ENCODE results near the gene CABCOCO1. TPM values are rescaled to one million over a fixed set of nuclear protein-coding genes. Genes with fewer than 3 reads are reported as not detected.
A peak's percentile ranks its signal among the peaks of the same experiment; 100 is the strongest.
"Not testable (repeated sequence)": the region's sequence is repeated elsewhere in the genome, so short reads cannot be mapped to it uniquely, and the experiment has no call there.

CABCOCO1 gene
- total and polyA plus RNA-seq, 2 donors: 0.14 to 0.43 TPM

GRCh38 chr10:61721431-61721830, 58.7 kb downstream of the CABCOCO1 start:
- 98% methylated on average over 4 of the region's 4 CpGs for WGBS
- Histone ChIP-seq H3K27me3 (ENCODE audit: control insufficient read depth in 2 of 2, insufficient read depth in 1 of 2, low read length in 1 of 2) (no peaks in the 10 kb centered on the region), H3K36me3 (ENCODE audit: control insufficient read depth in 2 of 2, insufficient read depth in 2 of 2, low read length in 1 of 2) (no peaks in the 10 kb centered on the region), H3K9me3 (ENCODE audit: control insufficient read depth in 2 of 2, insufficient read depth in 1 of 2, low read length in 1 of 2) (no peaks in the 10 kb centered on the region), H3K27ac (ENCODE audit: low read depth in 1 of 2, low read length in 1 of 2) (no peak overlapping the region), H3K4me3 (ENCODE audit: low read length in 2 of 2) (no peak overlapping the region), H3K4me1 (ENCODE audit: control insufficient read depth in 2 of 2, insufficient read depth in 2 of 2, low read length in 2 of 2) (no peaks in the 10 kb centered on the region)
- no peak for DNase-seq (ENCODE audit: low read depth in 6 of 9, low spot score in 9 of 9)

- H3K4me1 ChIP-seq (ENCODE audit: control insufficient read depth in 2 of 2, insufficient read depth in 2 of 2, low read length in 2 of 2); H3K4me3 ChIP-seq (ENCODE audit: low read length in 2 of 2); H3K27me3 ChIP-seq (ENCODE audit: control insufficient read depth in 2 of 2, insufficient read depth in 1 of 2, low read length in 1 of 2); H3K27ac ChIP-seq (ENCODE audit: low read depth in 1 of 2, low read length in 1 of 2); H3K9me3 ChIP-seq (ENCODE audit: control insufficient read depth in 2 of 2, insufficient read depth in 1 of 2, low read length in 1 of 2); DNase-seq (ENCODE audit: low read depth in 6 of 9, low spot score in 9 of 9); H3K36me3 ChIP-seq (ENCODE audit: control insufficient read depth in 2 of 2, insufficient read depth in 2 of 2, low read length in 1 of 2): not testable (repeated sequence)
- 92% methylated on average over 2 of the region's 2 CpGs for WGBS
Measured at GRCh38 chr10:61725221-61725620, 62.5 kb downstream of the CABCOCO1 start.

GRCh38 chr10:61729596-61729995, 66.9 kb downstream of the CABCOCO1 start:
- Histone ChIP-seq H3K27me3 (ENCODE audit: control insufficient read depth in 2 of 2, insufficient read depth in 1 of 2, low read length in 1 of 2) (no peaks in the 10 kb centered on the region), H3K9me3 (ENCODE audit: control insufficient read depth in 2 of 2, insufficient read depth in 1 of 2, low read length in 1 of 2) (no peaks in the 10 kb centered on the region), H3K36me3 (ENCODE audit: control insufficient read depth in 2 of 2, insufficient read depth in 2 of 2, low read length in 1 of 2) (no peaks in the 10 kb centered on the region), H3K4me1 (ENCODE audit: control insufficient read depth in 2 of 2, insufficient read depth in 2 of 2, low read length in 2 of 2) (no peaks in the 10 kb centered on the region), H3K4me3 (ENCODE audit: low read length in 2 of 2) (no peak overlapping the region), H3K27ac (ENCODE audit: low read depth in 1 of 2, low read length in 1 of 2) (no peak overlapping the region)
- 98% methylated on average over 2 of the region's 2 CpGs for WGBS
- no peak for DNase-seq (ENCODE audit: low read depth in 6 of 9, low spot score in 9 of 9)

- WGBS: 93% methylated on average over 2 of the region's 2 CpGs
- H3K27ac ChIP-seq (ENCODE audit: low read depth in 1 of 2, low read length in 1 of 2): no peak overlapping the region
- no peak for DNase-seq (ENCODE audit: low read depth in 6 of 9, low spot score in 9 of 9)
- H3K27me3 ChIP-seq (ENCODE audit: control insufficient read depth in 2 of 2, insufficient read depth in 1 of 2, low read length in 1 of 2): no peaks in the 10 kb centered on the region
- H3K9me3 ChIP-seq (ENCODE audit: control insufficient read depth in 2 of 2, insufficient read depth in 1 of 2, low read length in 1 of 2): no peaks in the 10 kb centered on the region
- no peaks in the 10 kb centered on the region for H3K4me1 ChIP-seq (ENCODE audit: control insufficient read depth in 2 of 2, insufficient read depth in 2 of 2, low read length in 2 of 2)
- H3K36me3 ChIP-seq (ENCODE audit: control insufficient read depth in 2 of 2, insufficient read depth in 2 of 2, low read length in 1 of 2): no peaks in the 10 kb centered on the region
- H3K4me3 ChIP-seq (ENCODE audit: low read length in 2 of 2): no peak overlapping the region
Measured at GRCh38 chr10:61730671-61731070, 67.9 kb downstream of the CABCOCO1 start.

GRCh38 chr10:61731638-61732037, 68.9 kb downstream of the CABCOCO1 start:
- H3K9me3 ChIP-seq (ENCODE audit: control insufficient read depth in 2 of 2, insufficient read depth in 1 of 2, low read length in 1 of 2): no peaks in the 10 kb centered on the region
- WGBS: 92% methylated on average over 1 of the region's 1 CpG
- H3K27me3 ChIP-seq (ENCODE audit: control insufficient read depth in 2 of 2, insufficient read depth in 1 of 2, low read length in 1 of 2): no peaks in the 10 kb centered on the region
- H3K4me1 ChIP-seq (ENCODE audit: control insufficient read depth in 2 of 2, insufficient read depth in 2 of 2, low read length in 2 of 2): no peaks in the 10 kb centered on the region
- no peak overlapping the region for H3K27ac ChIP-seq (ENCODE audit: low read depth in 1 of 2, low read length in 1 of 2)
- H3K4me3 ChIP-seq (ENCODE audit: low read length in 2 of 2): no peak overlapping the region
- no peaks in the 10 kb centered on the region for H3K36me3 ChIP-seq (ENCODE audit: control insufficient read depth in 2 of 2, insufficient read depth in 2 of 2, low read length in 1 of 2)
- no peak for DNase-seq (ENCODE audit: low read depth in 6 of 9, low spot score in 9 of 9)

GRCh38 chr10:61732629-61733278, 70.0 kb downstream of the CABCOCO1 start:
- no peak overlapping the region for H3K27ac ChIP-seq (ENCODE audit: low read depth in 1 of 2, low read length in 1 of 2)
- no peak for DNase-seq (ENCODE audit: low read depth in 6 of 9, low spot score in 9 of 9)
- no peaks in the 10 kb centered on the region for H3K27me3 ChIP-seq (ENCODE audit: control insufficient read depth in 2 of 2, insufficient read depth in 1 of 2, low read length in 1 of 2)
- no peaks in the 10 kb centered on the region for H3K4me1 ChIP-seq (ENCODE audit: control insufficient read depth in 2 of 2, insufficient read depth in 2 of 2, low read length in 2 of 2)
- H3K9me3 ChIP-seq (ENCODE audit: control insufficient read depth in 2 of 2, insufficient read depth in 1 of 2, low read length in 1 of 2): no peaks in the 10 kb centered on the region
- no peak overlapping the region for H3K4me3 ChIP-seq (ENCODE audit: low read length in 2 of 2)
- no peaks in the 10 kb centered on the region for H3K36me3 ChIP-seq (ENCODE audit: control insufficient read depth in 2 of 2, insufficient read depth in 2 of 2, low read length in 1 of 2)
- WGBS: 94% methylated on average over 4 of the region's 4 CpGs

GRCh38 chr10:61733358-61733940, 70.7 kb downstream of the CABCOCO1 start:
- Histone ChIP-seq H3K27ac (ENCODE audit: low read depth in 1 of 2, low read length in 1 of 2) (no peak overlapping the region), H3K4me3 (ENCODE audit: low read length in 2 of 2) (no peak overlapping the region), H3K36me3 (ENCODE audit: control insufficient read depth in 2 of 2, insufficient read depth in 2 of 2, low read length in 1 of 2) (no peaks in the 10 kb centered on the region), H3K4me1 (ENCODE audit: control insufficient read depth in 2 of 2, insufficient read depth in 2 of 2, low read length in 2 of 2) (no peaks in the 10 kb centered on the region), H3K27me3 (ENCODE audit: control insufficient read depth in 2 of 2, insufficient read depth in 1 of 2, low read length in 1 of 2) (no peaks in the 10 kb centered on the region), H3K9me3 (ENCODE audit: control insufficient read depth in 2 of 2, insufficient read depth in 1 of 2, low read length in 1 of 2) (no peaks in the 10 kb centered on the region)
- DNase-seq (ENCODE audit: low read depth in 6 of 9, low spot score in 9 of 9): peak in 2 of 9 donors; percentile 33 to 64
- 94% methylated on average over 1 of the region's 1 CpG for WGBS

GRCh38 chr10:61735882-61736281, 73.2 kb downstream of the CABCOCO1 start:
- WGBS: 98% methylated on average over 3 of the region's 3 CpGs
- H3K9me3 ChIP-seq (ENCODE audit: control insufficient read depth in 2 of 2, insufficient read depth in 1 of 2, low read length in 1 of 2): no peaks in the 10 kb centered on the region
- no peaks in the 10 kb centered on the region for H3K36me3 ChIP-seq (ENCODE audit: control insufficient read depth in 2 of 2, insufficient read depth in 2 of 2, low read length in 1 of 2)
- H3K27ac ChIP-seq (ENCODE audit: low read depth in 1 of 2, low read length in 1 of 2): no peak overlapping the region
- no peaks in the 10 kb centered on the region for H3K27me3 ChIP-seq (ENCODE audit: control insufficient read depth in 2 of 2, insufficient read depth in 1 of 2, low read length in 1 of 2)
- H3K4me1 ChIP-seq (ENCODE audit: control insufficient read depth in 2 of 2, insufficient read depth in 2 of 2, low read length in 2 of 2): no peaks in the 10 kb centered on the region
- no peak overlapping the region for H3K4me3 ChIP-seq (ENCODE audit: low read length in 2 of 2)
- DNase-seq (ENCODE audit: low read depth in 6 of 9, low spot score in 9 of 9): no peak

- H3K4me3 ChIP-seq (ENCODE audit: low read length in 2 of 2); H3K36me3 ChIP-seq (ENCODE audit: control insufficient read depth in 2 of 2, insufficient read depth in 2 of 2, low read length in 1 of 2); H3K9me3 ChIP-seq (ENCODE audit: control insufficient read depth in 2 of 2, insufficient read depth in 1 of 2, low read length in 1 of 2); H3K27me3 ChIP-seq (ENCODE audit: control insufficient read depth in 2 of 2, insufficient read depth in 1 of 2, low read length in 1 of 2); DNase-seq (ENCODE audit: low read depth in 6 of 9, low spot score in 9 of 9); H3K4me1 ChIP-seq (ENCODE audit: control insufficient read depth in 2 of 2, insufficient read depth in 2 of 2, low read length in 2 of 2); H3K27ac ChIP-seq (ENCODE audit: low read depth in 1 of 2, low read length in 1 of 2): not testable (repeated sequence)
- WGBS: 75% methylated on average over 6 of the region's 6 CpGs
Measured at GRCh38 chr10:61737455-61737854, 74.7 kb downstream of the CABCOCO1 start.
